Stimulated activated CD4-positive, alpha-beta T cell treated with anti-CD3 and anti-CD28 coated beads, TNF-alpha, amount 100 ng/mL, for 24 hours (primary cell): Measurements from ENCODE around the gene ITGB7.
"Not testable (repeated sequence)": the region's sequence is repeated elsewhere in the genome, so short reads cannot be mapped to it uniquely, and the experiment has no call there.

Experiments used
- DNase-seq, 3 experiments: peaks; one replicate each; pipeline ENCODE4 v3.0.0-alpha.2; 2020; ENCODE audit warnings: low read depth in 3 of 3

Gene ITGB7

DNA sequence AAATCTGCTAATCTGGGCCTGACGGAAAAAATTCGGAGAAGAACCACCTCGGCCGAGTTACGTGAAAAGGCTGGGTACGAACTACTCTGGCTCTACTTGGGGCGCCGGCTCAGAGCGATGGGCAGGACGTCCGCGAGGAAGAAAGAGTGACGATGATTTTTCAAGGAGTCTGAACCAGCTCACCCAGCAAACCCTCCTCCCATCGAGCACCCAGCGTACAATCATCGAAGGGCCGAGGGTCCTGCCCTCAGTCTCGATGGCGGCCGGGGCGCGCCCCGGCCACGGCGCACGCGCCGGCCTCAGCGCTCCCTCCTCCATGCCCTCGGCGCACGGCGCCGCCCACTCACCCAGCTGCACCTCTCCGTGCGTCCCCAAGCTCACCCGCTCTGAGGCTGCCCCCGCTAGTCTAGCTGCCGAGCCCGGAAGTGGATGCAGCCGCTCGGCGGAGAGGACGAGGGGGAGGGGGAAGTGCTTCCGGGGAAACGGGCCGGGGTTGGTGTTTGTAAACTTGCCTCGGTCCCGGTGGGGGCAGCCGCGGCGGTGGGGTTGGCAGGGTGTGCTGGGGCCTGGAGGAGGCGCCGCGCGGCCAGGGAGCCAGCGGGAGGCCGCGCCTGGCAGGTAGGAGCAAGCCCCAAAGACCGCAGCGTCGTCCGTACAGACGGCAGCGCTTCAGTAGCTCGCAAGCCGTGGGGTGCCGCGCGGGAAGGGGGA lies 26.7 kb downstream of the ITGB7 start, which contains the start of the genes CSAD and ZNF740:
Gene CSAD, minus strand, starts transcription at position 706 of the 711 bp plus-strand sequence. CDS start 7,455 bp downstream, outside the sequence.
Gene ZNF740, plus strand, starts transcription at position 503 of the 711 bp plus-strand sequence. CDS start 1,262 bp downstream, outside the sequence.
- DNase-seq = peak; percentile 95 to 98 (median 97)

GRCh38 chr12:53179687-53180219 lies 27.3 kb downstream of the ITGB7 start:
- DNase-seq = no peak

- DNase-seq = not testable (repeated sequence)
Measured at GRCh38 chr12:53178803-53179202, 28.2 kb downstream of the ITGB7 start.

DNA sequence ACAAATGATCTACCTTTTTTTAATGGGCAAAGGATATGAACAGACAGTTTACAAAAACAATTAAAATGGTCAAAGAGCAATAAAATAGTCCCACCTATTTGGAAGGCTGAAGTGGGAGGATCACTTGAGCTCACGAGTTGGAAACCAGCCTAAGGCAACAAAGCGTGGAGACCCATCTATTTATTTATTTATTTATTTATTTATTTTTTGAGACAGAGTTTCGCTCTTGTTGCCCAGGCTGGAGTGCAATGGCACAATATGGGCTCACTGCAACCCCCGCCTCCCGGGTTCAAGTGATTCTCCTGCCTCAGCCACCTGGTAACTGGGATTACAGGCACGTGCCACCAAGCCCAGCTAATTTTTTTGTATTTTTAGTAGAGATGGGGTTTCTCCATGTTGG lies 29.6 kb downstream of the ITGB7 start:
- not testable (repeated sequence) for DNase-seq

DNA sequence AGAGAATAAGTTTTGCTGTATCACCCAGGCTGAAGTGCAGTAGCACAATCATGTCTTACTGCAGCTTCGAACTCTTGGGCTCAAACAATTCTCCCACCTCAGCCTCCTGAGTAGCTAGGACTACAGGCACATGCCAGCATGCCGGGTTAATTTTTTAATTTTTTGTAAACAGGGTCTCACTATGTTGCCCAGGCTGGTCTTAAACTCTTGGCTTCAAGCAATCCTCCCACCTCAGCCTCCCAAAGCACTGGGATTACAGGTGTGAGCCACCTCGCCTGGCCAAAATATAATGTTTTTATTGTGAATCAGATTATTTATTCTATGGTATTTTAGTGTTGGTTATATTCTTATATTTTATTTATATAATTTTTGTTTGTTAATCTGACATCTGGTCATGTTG lies 30.3 kb downstream of the ITGB7 start:
- no peak for DNase-seq

GRCh38 chr12:53174881-53175491 lies 32.1 kb downstream of the ITGB7 start:
- no peak for DNase-seq

DNA sequence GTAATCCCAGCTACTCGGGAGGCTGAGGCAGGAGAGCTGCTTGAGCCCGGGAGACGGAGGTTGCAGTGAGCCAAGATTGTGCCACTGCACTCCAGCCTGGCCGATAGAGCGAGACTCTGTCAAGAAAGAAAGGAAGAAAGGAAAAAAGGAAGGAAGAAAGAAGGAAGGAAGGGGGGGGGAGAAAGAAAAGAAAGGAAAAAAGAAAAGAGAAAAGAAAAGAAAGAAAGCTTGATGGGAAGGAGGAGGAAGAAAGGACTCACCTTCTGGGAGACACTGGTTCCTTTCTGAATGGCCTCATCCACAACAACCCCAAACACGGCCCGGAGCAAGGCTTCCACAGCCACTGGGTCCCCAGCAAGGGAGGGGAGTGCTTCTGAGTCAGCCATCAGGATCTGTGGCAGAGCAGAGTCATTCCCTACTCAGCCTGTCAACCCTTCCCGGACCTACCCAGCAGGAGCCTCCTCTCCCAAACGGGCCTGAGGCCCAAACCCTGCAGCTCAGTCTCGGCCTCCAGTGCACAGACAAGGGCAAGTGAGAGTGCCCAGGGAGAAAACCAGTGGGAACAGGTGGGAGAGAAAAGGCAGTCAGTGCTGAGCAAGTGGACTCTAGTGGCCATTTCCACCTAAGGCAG lies 33.9 kb downstream of the ITGB7 start:
- no peak for DNase-seq

GRCh38 chr12:53172352-53172751 lies 34.7 kb downstream of the ITGB7 start:
- no peak for DNase-seq

- no peak for DNase-seq
Measured at GRCh38 chr12:53171725-53172329, 35.2 kb downstream of the ITGB7 start.

DNA sequence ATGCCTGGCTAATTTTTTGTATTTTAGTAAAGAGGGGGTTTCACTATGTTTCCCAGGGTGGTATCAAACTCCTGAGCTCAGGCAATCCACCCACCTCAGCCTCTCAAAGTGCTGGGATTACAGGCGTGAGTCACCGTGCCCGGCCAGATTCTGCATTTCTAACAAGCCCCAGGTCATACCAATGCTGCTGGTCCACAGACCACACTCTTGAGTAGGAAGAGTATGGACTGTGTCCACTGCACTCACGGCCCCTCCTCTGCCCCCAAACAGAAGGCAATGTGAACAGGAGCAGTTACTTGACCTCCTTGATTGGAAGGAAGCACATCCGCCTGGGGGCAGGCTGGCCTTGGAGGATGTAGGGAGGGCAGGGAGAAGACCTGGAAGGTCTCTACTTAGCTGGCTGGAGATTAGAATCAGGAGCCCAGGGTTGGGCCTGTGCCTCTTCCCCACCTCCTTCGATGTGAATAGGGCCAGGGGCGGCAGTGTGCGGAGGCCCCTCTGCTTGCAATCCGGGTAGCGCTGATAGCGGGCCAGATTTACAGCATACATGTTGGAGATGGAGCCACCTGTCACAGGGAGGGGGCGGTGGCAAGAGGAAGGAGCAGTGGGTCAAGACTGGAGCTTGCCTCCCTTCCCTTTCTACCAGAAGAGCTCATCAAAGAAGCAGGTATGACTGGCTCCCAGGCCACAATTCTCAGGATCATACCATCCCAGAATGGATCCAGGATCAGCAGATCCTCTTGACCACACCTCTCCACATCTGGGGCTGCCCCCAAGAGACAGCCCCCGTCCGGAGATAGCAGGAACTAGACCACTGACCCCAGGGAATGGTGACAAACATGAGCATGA lies 36.0 kb downstream of the ITGB7 start:
- DNase-seq = no peak

DNA sequence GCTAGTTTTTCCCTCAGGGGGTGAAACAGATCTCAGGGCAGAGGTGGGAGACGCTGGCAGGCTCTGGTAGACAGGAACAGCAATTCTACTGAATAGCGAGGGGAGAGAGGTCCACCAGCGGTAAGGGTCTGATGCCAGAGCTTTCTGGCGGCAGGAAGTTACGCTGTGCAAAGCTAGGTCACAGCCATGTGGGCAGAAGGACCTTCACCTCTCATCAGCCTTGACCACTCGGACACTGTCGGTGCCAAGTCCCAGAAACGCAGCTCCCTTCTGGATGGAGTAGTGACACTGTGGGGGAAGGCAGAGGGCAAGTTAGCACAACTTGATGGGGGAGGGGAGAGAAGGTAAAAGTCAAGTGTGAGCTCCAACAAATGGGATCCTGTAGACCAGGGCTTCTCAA lies 36.8 kb downstream of the ITGB7 start:
- no peak for DNase-seq

GRCh38 chr12:53169644-53170043 lies 37.4 kb downstream of the ITGB7 start:
- no peak for DNase-seq

DNA sequence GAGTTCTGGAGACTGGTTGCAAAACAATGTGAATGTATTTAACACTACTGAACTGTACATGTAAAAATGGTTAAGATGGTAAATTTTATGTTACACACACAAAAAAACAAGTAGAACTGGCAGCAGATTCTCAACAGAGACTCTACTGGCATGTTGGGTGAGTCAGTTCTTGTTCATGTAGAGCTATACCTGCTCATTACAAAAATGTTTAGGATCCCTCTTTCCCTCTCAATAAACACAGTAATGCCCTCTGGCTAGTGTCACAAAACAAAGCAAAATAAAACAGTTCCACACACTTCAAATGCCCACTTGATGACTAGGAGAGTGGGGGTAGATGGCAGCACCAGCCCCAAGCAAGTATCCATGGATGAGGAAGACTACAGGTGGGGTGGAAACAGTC lies 40.2 kb downstream of the ITGB7 start:
- DNase-seq = no peak

GRCh38 chr12:53163008-53163407 lies 44.0 kb downstream of the ITGB7 start:
- not testable (repeated sequence) for DNase-seq

DNA sequence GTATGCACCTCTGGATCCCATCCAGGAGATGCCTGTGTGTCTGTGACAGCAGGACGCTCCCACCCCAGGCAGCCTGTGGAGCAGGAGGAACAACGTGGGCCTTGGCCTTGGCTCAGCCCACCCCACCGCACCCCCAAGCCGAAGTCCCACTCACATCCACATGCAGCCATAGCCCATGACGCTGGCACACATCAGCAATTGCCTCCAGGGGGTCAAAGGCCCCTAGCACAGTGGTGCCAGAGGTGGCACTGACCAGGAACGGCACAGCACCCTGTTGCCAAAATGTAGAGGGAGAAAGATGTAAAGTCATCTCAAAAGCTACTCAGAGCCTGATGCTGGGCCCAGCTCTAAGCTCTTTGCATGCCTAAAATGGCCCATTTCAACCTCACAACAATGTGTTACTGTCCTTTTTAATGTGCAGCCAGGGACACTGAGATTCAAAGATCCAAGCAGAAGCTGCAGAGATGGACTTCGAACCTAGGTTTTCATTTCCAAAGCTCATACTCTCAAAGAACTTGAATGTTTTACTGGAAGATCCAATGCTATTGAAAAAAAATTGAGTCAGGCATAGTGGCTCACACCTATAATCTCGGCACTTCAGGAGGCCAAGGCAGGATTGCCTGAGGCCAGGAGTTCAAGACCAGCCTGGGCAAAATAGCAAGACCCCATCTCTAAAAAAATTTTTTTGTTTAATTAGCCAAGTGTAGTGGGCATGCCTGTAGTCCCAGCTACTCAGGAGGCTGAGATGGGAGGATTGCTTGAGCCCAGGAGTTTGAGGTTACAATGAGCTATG lies 45.7 kb downstream of the ITGB7 start:
- no peak for DNase-seq

- DNase-seq = no peak
Measured at GRCh38 chr12:53160673-53161072, 46.4 kb downstream of the ITGB7 start.

- DNase-seq = no peak
Measured at GRCh38 chr12:53160000-53160399, 47.1 kb downstream of the ITGB7 start.

DNA sequence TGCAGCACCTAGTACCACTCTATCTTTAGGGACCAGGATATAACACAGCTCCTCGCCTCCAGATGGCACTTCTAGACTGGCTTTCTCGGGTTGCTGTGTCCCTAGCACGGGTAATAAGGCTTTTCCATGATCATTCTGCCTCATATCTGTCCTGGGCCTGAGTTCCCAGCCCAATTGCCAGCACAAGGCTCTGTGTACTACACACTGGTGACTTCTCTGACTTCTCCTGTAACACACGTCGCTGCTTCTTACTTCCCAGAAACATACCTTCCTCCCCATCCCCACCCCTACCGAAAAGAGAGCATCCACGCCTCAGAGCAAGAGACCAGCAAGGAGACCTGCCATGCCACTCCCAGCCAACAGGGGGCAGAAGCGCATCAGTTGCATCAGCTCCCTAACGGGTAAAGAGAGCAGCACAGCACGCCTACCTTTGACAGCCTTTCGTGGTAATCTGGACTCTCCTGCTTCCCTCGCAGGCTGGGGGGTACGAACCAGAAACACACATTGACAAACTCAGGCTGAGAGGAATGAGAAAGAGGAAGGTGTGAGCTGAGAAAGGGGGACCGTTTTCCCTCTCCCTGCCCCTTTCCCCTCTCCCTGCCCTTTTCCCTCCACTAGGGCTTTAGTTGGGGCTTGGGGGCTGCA lies 47.7 kb downstream of the ITGB7 start:
- peak; percentile 81 to 91 (median 90) for DNase-seq

DNA sequence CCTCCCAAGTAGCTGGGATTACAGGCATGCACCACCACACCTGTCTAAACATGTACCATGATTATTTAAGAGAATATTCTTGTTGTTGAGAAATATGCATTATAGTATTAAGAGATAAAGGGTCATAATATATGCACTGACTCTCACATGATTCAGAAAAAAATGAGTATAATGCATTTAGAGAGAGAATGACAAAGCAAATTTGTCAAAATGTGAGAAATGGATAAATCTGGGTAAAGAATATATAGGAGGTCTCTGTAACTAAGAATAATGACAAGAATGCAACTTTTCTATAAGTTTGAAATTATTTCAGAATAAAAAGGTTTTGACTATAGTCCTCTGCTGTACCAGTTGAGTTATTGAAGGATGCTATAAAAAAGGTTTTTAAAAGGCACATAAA lies 54.7 kb downstream of the ITGB7 start:
- no peak for DNase-seq

GRCh38 chr12:53151039-53151438 lies 56.0 kb downstream of the ITGB7 start:
- no peak for DNase-seq
